Epithelial cell of proximal tubule (primary cell): ENCODE data around the gene DNAJC27. TPM values are rescaled to one million over a fixed set of nuclear protein-coding genes. Genes with fewer than 3 reads are reported as not detected.

Source experiments
- DNase-seq: peaks from one replicate; pipeline ENCODE4 v3.0.0-alpha.2; 2011; ENCODE audit warnings: low read depth
- H3K4me3 ChIP-seq: 2 replicates; pipeline ENCODE4 v1.5.1; 2011; ENCODE audit warnings: low read depth, mild to moderate bottlenecking, low read length
- CTCF ChIP-seq: conservative IDR thresholded peaks from 2 replicates; pipeline ENCODE4 v1.5.1; 2012; ENCODE audit warnings: low read depth, mild to moderate bottlenecking, low read length
- total RNA-seq: library from RNA; depleted of rRNA; stranded (reverse); fragments of >200 nt; gene quantifications from 2 replicates; pipeline ENCODE4 v1.2.3, GENCODE V29; 2015

DNAJC27 gene
- total RNA-seq, 1 donor from 2014 or later, result 2.1 TPM

- DNase-seq, result no peak
- TF ChIP-seq CTCF, result no peak
- H3K4me3 ChIP-seq, result no peak overlapping the region
Measured at GRCh38 chr2:24957221-24957620, 14.5 kb downstream of the DNAJC27 start.

- H3K4me3 ChIP-seq, result no peak overlapping the region
- no peak for TF ChIP-seq CTCF
- no peak for DNase-seq
Measured at GRCh38 chr2:24955921-24956320, 15.8 kb downstream of the DNAJC27 start.

- TF ChIP-seq CTCF, result no peak
- DNase-seq, result no peak
- no peak overlapping the region for H3K4me3 ChIP-seq
Measured at GRCh38 chr2:24955232-24955631, 16.5 kb downstream of the DNAJC27 start.

GRCh38 chr2:24950102-24950501, 21.7 kb downstream of the DNAJC27 start:
- TF ChIP-seq CTCF, result no peak
- no peak for DNase-seq
- H3K4me3 ChIP-seq, result no peak overlapping the region

GRCh38 chr2:24948506-24948905, 23.2 kb downstream of the DNAJC27 start:
- no peak for DNase-seq
- TF ChIP-seq CTCF, result no peak
- no peak overlapping the region for H3K4me3 ChIP-seq

- TF ChIP-seq CTCF, result no peak
- no peak for DNase-seq
- no peak overlapping the region for H3K4me3 ChIP-seq
Measured at GRCh38 chr2:24947561-24948157, 24.1 kb downstream of the DNAJC27 start.

GRCh38 chr2:24945907-24946306, 25.8 kb downstream of the DNAJC27 start:
- DNase-seq, result no peak
- no peak for TF ChIP-seq CTCF
- H3K4me3 ChIP-seq, result no peak overlapping the region
